SIG-M5 treated with dmso at 0.1 percent for 504 hours (cell line): ENCODE data around the gene RHBDL1.

Experiments used
- DNase-seq: peaks from one replicate; lab custom pipeline; 2025; ENCODE audit not compliant: unreplicated experiment; lab: John Stamatoyannopoulos, UW

Gene RHBDL1

GRCh38 chr16:717450-718245 is 42.2 kb downstream of the RHBDL1 start:
- DNase-seq = no peak

GRCh38 chr16:718389-718788 is 42.9 kb downstream of the RHBDL1 start:
- no peak for DNase-seq

- DNase-seq = no peak
Measured at GRCh38 chr16:718922-719321, 43.5 kb downstream of the RHBDL1 start.

GRCh38 chr16:719815-720446 is 44.5 kb downstream of the RHBDL1 start:
- DNase-seq = peak; percentile 30

- peak; percentile 68 for DNase-seq
Measured at GRCh38 chr16:720447-720989, 45.0 kb downstream of the RHBDL1 start.

GRCh38 chr16:720990-721764 is 45.7 kb downstream of the RHBDL1 start, which contains the start of gene ANTKMT:
ANTKMT (plus strand) TSS chr16:721146; CDS start chr16:721275, 129 bp downstream.
- peak; percentile 71 for DNase-seq

GRCh38 chr16:721765-722540 is 46.5 kb downstream of the RHBDL1 start:
- no peak for DNase-seq

GRCh38 chr16:722835-723633 is 47.6 kb downstream of the RHBDL1 start:
- no peak for DNase-seq

GRCh38 chr16:723695-724094 is 48.2 kb downstream of the RHBDL1 start:
- no peak for DNase-seq

GRCh38 chr16:724188-725040 is 48.9 kb downstream of the RHBDL1 start:
- DNase-seq = no peak

- DNase-seq = no peak
Measured at GRCh38 chr16:725041-725376, 49.5 kb downstream of the RHBDL1 start.

- no peak for DNase-seq
Measured at GRCh38 chr16:725463-726187, 50.2 kb downstream of the RHBDL1 start.

GRCh38 chr16:726188-726437 is 50.6 kb downstream of the RHBDL1 start:
- DNase-seq = no peak

GRCh38 chr16:726438-727290 is 51.2 kb downstream of the RHBDL1 start, which contains the start of the genes CCDC78 and HAGHL:
CCDC78 (minus strand) TSS chr16:726443; CDS start chr16:726367, 76 bp downstream.
HAGHL (plus strand) TSS chr16:727106; CDS start chr16:727510, 404 bp downstream.
- peak; percentile 68 for DNase-seq

- DNase-seq = peak; percentile 38
Measured at GRCh38 chr16:727291-727977, 52.0 kb downstream of the RHBDL1 start.
